ENCODE measurements around the gene PXK.

PXK gene

GRCh38 chr3:58370407-58370806 lies 37.7 kb downstream of the PXK start:
- TF ChIP-seq EGR1 (IDR thresholded peaks at IDR 0.05) (no peak), USF1 (IDR thresholded peaks at IDR 0.05) (no peak), TAF1 (IDR thresholded peaks at IDR 0.05; ENCODE audit: low read depth) (no peak), EP300 (IDR thresholded peaks at IDR 0.05; ENCODE audit: borderline replicate concordance) (no peak)

- TF ChIP-seq ZBTB7A (IDR thresholded peaks at IDR 0.05; ENCODE audit: low read depth) (no peak), TAF1 (IDR thresholded peaks at IDR 0.05; ENCODE audit: low read depth) (no peak), MAX (IDR thresholded peaks at IDR 0.05) (no peak), FOXM1 (IDR thresholded peaks at IDR 0.05; ENCODE audit: borderline replicate concordance, low read depth) (no peak), EGR1 (IDR thresholded peaks at IDR 0.05) (no peak), TCF12 (IDR thresholded peaks at IDR 0.05; ENCODE audit: low read depth) (no peak), EP300 (IDR thresholded peaks at IDR 0.05; ENCODE audit: borderline replicate concordance) (no peak), CREB1 (IDR thresholded peaks at IDR 0.05; ENCODE audit: low read depth) (no peak), TEAD4 (IDR thresholded peaks at IDR 0.05) (no peak)
These were observed 39.1 kb downstream of the PXK start for GRCh38 chr3:58371754-58372153.

- TF ChIP-seq EGR1 (IDR thresholded peaks at IDR 0.05) (no peak), REST (IDR thresholded peaks at IDR 0.05; ENCODE audit: low read depth) (no peak), YY1 (IDR thresholded peaks at IDR 0.05; ENCODE audit: low read depth) (no peak), TEAD4 (IDR thresholded peaks at IDR 0.05) (no peak), USF1 (IDR thresholded peaks at IDR 0.05) (no peak)
These were observed 42.6 kb downstream of the PXK start for GRCh38 chr3:58375254-58375653.

- TF ChIP-seq TCF12 (IDR thresholded peaks at IDR 0.05; ENCODE audit: low read depth): no peak
- no peak for TF ChIP-seq CEBPB (IDR thresholded peaks at IDR 0.05)
- no peak for TF ChIP-seq ZBTB7A (IDR thresholded peaks at IDR 0.05; ENCODE audit: low read depth)
- no peak for TF ChIP-seq NFIC (IDR thresholded peaks at IDR 0.05)
- TF ChIP-seq MAX (IDR thresholded peaks at IDR 0.05): no peak
- no peak for TF ChIP-seq USF1 (IDR thresholded peaks at IDR 0.05)
- no peak for TF ChIP-seq TEAD4 (IDR thresholded peaks at IDR 0.05)
- no peak for TF ChIP-seq TAF1 (IDR thresholded peaks at IDR 0.05; ENCODE audit: low read depth)
- no peak for TF ChIP-seq EP300 (IDR thresholded peaks at IDR 0.05; ENCODE audit: borderline replicate concordance)
- no peak for TF ChIP-seq EGR1 (IDR thresholded peaks at IDR 0.05)
- TF ChIP-seq FOXM1 (IDR thresholded peaks at IDR 0.05; ENCODE audit: borderline replicate concordance, low read depth): no peak
- no peak for TF ChIP-seq RAD21 (IDR thresholded peaks at IDR 0.05; ENCODE audit: low read depth)
- TF ChIP-seq CREB1 (IDR thresholded peaks at IDR 0.05; ENCODE audit: low read depth): no peak
- TF ChIP-seq YY1 (IDR thresholded peaks at IDR 0.05; ENCODE audit: low read depth): no peak
- TF ChIP-seq REST (IDR thresholded peaks at IDR 0.05; ENCODE audit: low read depth): no peak
These were observed 44.5 kb downstream of the PXK start for GRCh38 chr3:58377168-58377567.

GRCh38 chr3:58377750-58378149 lies 45.1 kb downstream of the PXK start:
- TF ChIP-seq MAX (IDR thresholded peaks at IDR 0.05): no peak

- no peak for TF ChIP-seq RAD21 (IDR thresholded peaks at IDR 0.05; ENCODE audit: low read depth)
These were observed 46.8 kb downstream of the PXK start for GRCh38 chr3:58379351-58380073.

Data from Ishikawa (cell line).